Measurements from ENCODE around the gene CAMK2N2.

CAMK2N2 gene

GRCh38 chr3:184239221-184239620 is 22.1 kb downstream of the CAMK2N2 start:
- Histone ChIP-seq H3K4me1 (peaks cover 0 to 8% (median 4%) of the 10 kb centered on the region in 4 donors), H3K27me3 (peaks cover 0 to 32% of the 10 kb centered on the region in 2 donors), H3K36me3 (peaks cover 19 to 29% (median 19%) of the 10 kb centered on the region in 3 donors), H3K27ac (no peak overlapping the region), H3K9me3 (no peaks in the 10 kb centered on the region), H3K4me3 (no peak overlapping the region)
- TF ChIP-seq CTCF (IDR thresholded peaks at IDR 0.05) = no peak
- intact Hi-C loops (cut with DNase I; ENCODE audit: low total_unique reads) = no loop called here
- peak in 1 of 2 donors; percentile 60 for DNase-seq

GRCh38 chr3:184238246-184238818 is 23.0 kb downstream of the CAMK2N2 start:
- H3K9me3 ChIP-seq = no peaks in the 10 kb centered on the region
- no peak for DNase-seq
- H3K27me3 ChIP-seq = peaks cover 0 to 40% of the 10 kb centered on the region in 2 donors
- TF ChIP-seq CTCF (IDR thresholded peaks at IDR 0.05) = no peak
- H3K4me1 ChIP-seq = peaks cover 0 to 8% (median 4%) of the 10 kb centered on the region in 4 donors
- peaks cover 10 to 20% (median 11%) of the 10 kb centered on the region in 3 donors for H3K36me3 ChIP-seq
- intact Hi-C loops (cut with DNase I; ENCODE audit: low total_unique reads) = no loop called here
- no peak overlapping the region for H3K4me3 ChIP-seq
- no peak overlapping the region for H3K27ac ChIP-seq

- Histone ChIP-seq H3K9me3 (no peaks in the 10 kb centered on the region), H3K36me3 (peaks cover 4 to 15% (median 7%) of the 10 kb centered on the region in 3 donors), H3K4me1 (peaks cover 0 to 8% (median 4%) of the 10 kb centered on the region in 4 donors), H3K4me3 (no peak overlapping the region), H3K27ac (no peak overlapping the region), H3K27me3 (peaks cover 0 to 45% of the 10 kb centered on the region in 2 donors)
- TF ChIP-seq CTCF (IDR thresholded peaks at IDR 0.05) = no peak
- DNase-seq = no peak
- intact Hi-C loops (cut with DNase I; ENCODE audit: low total_unique reads) = no loop called here
Observed at GRCh38 chr3:184237807-184238206, 23.5 kb downstream of the CAMK2N2 start.

GRCh38 chr3:184237211-184237610 is 24.1 kb downstream of the CAMK2N2 start:
- no peak overlapping the region for H3K27ac ChIP-seq
- peaks cover 0 to 9% (median 2%) of the 10 kb centered on the region in 3 donors for H3K36me3 ChIP-seq
- peaks cover 0 to 48% of the 10 kb centered on the region in 2 donors for H3K27me3 ChIP-seq
- H3K4me1 ChIP-seq = peaks cover 0 to 8% (median 4%) of the 10 kb centered on the region in 4 donors
- intact Hi-C loops (cut with DNase I; ENCODE audit: low total_unique reads) = no loop called here
- DNase-seq = no peak
- no peak overlapping the region for H3K4me3 ChIP-seq
- TF ChIP-seq CTCF (IDR thresholded peaks at IDR 0.05) = no peak
- H3K9me3 ChIP-seq = no peaks in the 10 kb centered on the region

- no peak for TF ChIP-seq CTCF (IDR thresholded peaks at IDR 0.05)
- Histone ChIP-seq H3K27me3 (peaks cover 0 to 50% of the 10 kb centered on the region in 2 donors), H3K27ac (no peak overlapping the region), H3K4me3 (no peak overlapping the region), H3K9me3 (no peaks in the 10 kb centered on the region), H3K36me3 (peaks cover 0 to 3% (median 0%) of the 10 kb centered on the region in 3 donors), H3K4me1 (peaks cover 0 to 6% (median 3%) of the 10 kb centered on the region in 4 donors)
- no peak for DNase-seq
- intact Hi-C loops (cut with DNase I; ENCODE audit: low total_unique reads) = no loop called here
Observed at GRCh38 chr3:184236636-184237035, 24.7 kb downstream of the CAMK2N2 start.
